ENCODE results near the gene RPUSD1. TPM values are rescaled to one million over a fixed set of nuclear protein-coding genes. Genes with fewer than 3 reads are reported as not detected.

RPUSD1 gene
- total and polyA plus RNA-seq, 2 experiments from 2014 or later: 15.4 to 54.3 TPM

DNA sequence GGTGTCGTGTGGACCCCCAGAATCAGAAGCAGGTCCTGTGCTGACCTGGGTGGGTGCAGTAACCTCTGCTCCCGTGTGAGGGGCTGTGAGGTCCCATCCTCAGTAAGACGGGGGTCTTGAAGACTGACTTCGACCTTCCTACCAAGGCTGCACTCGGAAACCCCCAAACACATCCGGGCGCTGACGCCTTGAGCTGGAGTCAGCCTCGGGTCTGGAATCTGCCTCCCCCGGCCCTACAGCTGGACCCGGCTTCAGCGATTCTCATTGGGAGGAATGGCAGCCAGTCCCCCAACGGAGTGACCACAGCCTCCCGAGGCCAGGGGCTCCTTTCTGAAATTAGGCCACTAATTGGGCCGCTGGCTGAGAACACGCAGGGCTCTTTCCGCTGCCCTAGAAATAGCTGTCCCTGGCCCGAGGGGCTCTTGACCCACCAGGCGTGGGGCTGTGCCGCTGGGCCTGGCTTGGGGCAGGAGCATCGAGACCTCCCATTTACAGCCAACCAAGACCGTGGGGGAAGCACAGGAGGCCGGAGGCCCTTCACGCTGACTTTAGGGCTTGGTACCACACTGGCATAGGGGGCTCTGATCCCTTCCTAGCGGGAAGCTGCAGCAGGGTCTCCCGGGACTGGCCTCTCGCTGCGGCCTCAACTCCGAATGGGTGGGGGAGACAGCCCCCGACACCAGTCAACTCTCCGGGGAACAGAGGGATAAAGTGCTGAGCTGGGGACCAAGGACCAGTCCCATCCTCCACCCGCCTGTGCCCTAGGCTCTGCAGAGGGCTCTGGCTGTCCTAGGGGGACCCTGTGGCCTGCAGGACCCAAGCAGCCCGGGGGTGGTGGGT lies 15.0 kb upstream of the RPUSD1 start:
- Histone ChIP-seq H3K4me2 (ENCODE audit: unreplicated experiment) (no peak overlapping the region), H3K9me3 (ENCODE audit: low read depth) (no peaks in the 10 kb centered on the region), H3K4me1 (ENCODE audit: insufficient read depth) (no peaks in the 10 kb centered on the region), H3K27me3 (replicated peaks; ENCODE audit: insufficient read depth) (peaks cover 11% of the 10 kb centered on the region), H3K36me3 (ENCODE audit: low read depth) (no peaks in the 10 kb centered on the region), H2AFZ (no peak overlapping the region), H3K4me3 (no peak overlapping the region), H3K79me2 (ENCODE audit: insufficient read depth) (peaks cover 15% of the 10 kb centered on the region; the same call in 1 of the 2 replicates), H4K20me1 (ENCODE audit: insufficient read depth) (no peaks in the 10 kb centered on the region), H3K9ac (no peak overlapping the region), H3K27ac (no peak overlapping the region), H3K9me2 (ENCODE audit: insufficient read depth) (no peaks in the 10 kb centered on the region), H3F3A (ENCODE audit: insufficient read depth) (no peaks in the 10 kb centered on the region)
- 81% methylated on average over 33 of the region's 33 CpGs for WGBS, 2 experiments (ENCODE audit: low coverage in 1 of 2, low lambda C conversion rate in 2 of 2, missing lambda C conversion rate in 2 of 2)
- in situ Hi-C loops (cut with MboI): loop anchor here (25.0 kb wide), 1 partner anchor 259 kb away; the partner anchor contains the start of gene SSTR5
- TF ChIP-seq EZH2 (IDR thresholded peaks at IDR 0.05; ENCODE audit: insufficient read depth, poor library complexity, severe bottlenecking) (no peak), EZH2phosphoT487 (IDR thresholded peaks at IDR 0.05; ENCODE audit: insufficient read depth, low read depth) (no peak)
- no peak for DNase-seq

DNA sequence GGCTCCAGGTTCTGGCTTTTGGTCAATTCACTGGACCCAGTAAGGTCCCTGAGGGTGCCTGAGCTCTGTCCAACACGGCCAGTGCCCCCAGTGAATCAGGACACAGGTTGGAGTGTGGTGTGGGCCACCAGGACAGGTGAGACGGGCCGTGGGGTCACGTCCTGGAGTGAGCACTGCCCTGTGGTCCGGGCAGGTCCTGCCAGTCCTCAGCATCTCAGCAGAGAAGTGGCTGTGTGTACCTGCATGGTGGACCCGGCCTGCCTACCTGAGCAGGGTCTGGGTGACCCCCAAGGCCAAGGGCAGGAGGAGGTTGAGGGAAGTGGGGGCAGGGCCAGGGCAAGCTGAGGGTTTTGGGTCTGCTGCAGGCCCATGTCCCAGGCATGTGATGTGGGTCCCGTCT lies 14.3 kb upstream of the RPUSD1 start:
- Histone ChIP-seq H2AFZ (no peak overlapping the region), H3K9me2 (ENCODE audit: insufficient read depth) (no peaks in the 10 kb centered on the region), H3K4me3 (no peak overlapping the region), H3K79me2 (ENCODE audit: insufficient read depth) (peaks cover 12% of the 10 kb centered on the region; the same call in 1 of the 2 replicates), H3F3A (ENCODE audit: insufficient read depth) (no peaks in the 10 kb centered on the region), H3K27me3 (replicated peaks; ENCODE audit: insufficient read depth) (peaks cover 11% of the 10 kb centered on the region), H3K4me2 (ENCODE audit: unreplicated experiment) (no peak overlapping the region), H3K9me3 (ENCODE audit: low read depth) (no peaks in the 10 kb centered on the region), H3K9ac (no peak overlapping the region), H3K27ac (no peak overlapping the region), H3K4me1 (ENCODE audit: insufficient read depth) (no peaks in the 10 kb centered on the region), H3K36me3 (ENCODE audit: low read depth) (no peaks in the 10 kb centered on the region), H4K20me1 (ENCODE audit: insufficient read depth) (no peaks in the 10 kb centered on the region)
- in situ Hi-C loops (cut with MboI): loop anchor here (25.0 kb wide), 1 partner anchor 260 kb away; the partner anchor contains the start of gene SSTR5
- DNase-seq: no peak
- WGBS, 2 experiments (ENCODE audit: low coverage in 1 of 2, low lambda C conversion rate in 2 of 2, missing lambda C conversion rate in 2 of 2): 70 to 82% methylated on average over 7 of the region's 7 CpGs
- TF ChIP-seq EZH2 (IDR thresholded peaks at IDR 0.05; ENCODE audit: insufficient read depth, poor library complexity, severe bottlenecking) (no peak), EZH2phosphoT487 (IDR thresholded peaks at IDR 0.05; ENCODE audit: insufficient read depth, low read depth) (no peak)

- no peaks in the 10 kb centered on the region for H3F3A ChIP-seq (ENCODE audit: insufficient read depth)
- no peak overlapping the region for H3K9ac ChIP-seq
- H3K4me3 ChIP-seq: no peak overlapping the region
- H3K9me3 ChIP-seq (ENCODE audit: low read depth): no peaks in the 10 kb centered on the region
- no peak overlapping the region for H2AFZ ChIP-seq
- H3K27ac ChIP-seq: no peak overlapping the region
- H3K4me2 ChIP-seq (ENCODE audit: unreplicated experiment): no peak overlapping the region
- DNase-seq: no peak
- H3K36me3 ChIP-seq (ENCODE audit: low read depth): no peaks in the 10 kb centered on the region
- peaks cover 11% of the 10 kb centered on the region for H3K27me3 ChIP-seq (replicated peaks; ENCODE audit: insufficient read depth)
- no peaks in the 10 kb centered on the region for H3K9me2 ChIP-seq (ENCODE audit: insufficient read depth)
- H3K4me1 ChIP-seq (ENCODE audit: insufficient read depth): no peaks in the 10 kb centered on the region
- 46 to 57% methylated on average over 19 to 21 of the region's 22 CpGs for WGBS, 2 experiments (ENCODE audit: low coverage in 1 of 2, low lambda C conversion rate in 2 of 2, missing lambda C conversion rate in 2 of 2)
- no peak for TF ChIP-seq EZH2phosphoT487 (IDR thresholded peaks at IDR 0.05; ENCODE audit: insufficient read depth, low read depth)
- TF ChIP-seq EZH2 (IDR thresholded peaks at IDR 0.05; ENCODE audit: insufficient read depth, poor library complexity, severe bottlenecking): no peak
- in situ Hi-C loops (cut with MboI): loop anchor here (25.0 kb wide), 1 partner anchor 261 kb away; the partner anchor contains the start of gene SSTR5
- H3K79me2 ChIP-seq (ENCODE audit: insufficient read depth): peaks cover 7% of the 10 kb centered on the region; the same call in 1 of the 2 replicates
- no peaks in the 10 kb centered on the region for H4K20me1 ChIP-seq (ENCODE audit: insufficient read depth)
Measured at GRCh38 chr16:801584-802363, 13.6 kb upstream of the RPUSD1 start.

GRCh38 chr16:800834-801511 lies 12.8 kb upstream of the RPUSD1 start:
- Histone ChIP-seq H3K4me2 (ENCODE audit: unreplicated experiment) (no peak overlapping the region), H2AFZ (no peak overlapping the region), H3K4me1 (ENCODE audit: insufficient read depth) (no peaks in the 10 kb centered on the region), H3K9me2 (ENCODE audit: insufficient read depth) (no peaks in the 10 kb centered on the region), H3K27ac (no peak overlapping the region), H4K20me1 (ENCODE audit: insufficient read depth) (no peaks in the 10 kb centered on the region), H3K4me3 (no peak overlapping the region), H3K9me3 (ENCODE audit: low read depth) (no peaks in the 10 kb centered on the region), H3F3A (ENCODE audit: insufficient read depth) (no peaks in the 10 kb centered on the region), H3K79me2 (ENCODE audit: insufficient read depth) (0 out of 2 replicates have a peak, but pooled peaks cover under 1% of the 10 kb centered on the region), H3K27me3 (replicated peaks; ENCODE audit: insufficient read depth) (peaks cover 11% of the 10 kb centered on the region), H3K36me3 (ENCODE audit: low read depth) (no peaks in the 10 kb centered on the region), H3K9ac (no peak overlapping the region)
- TF ChIP-seq EZH2phosphoT487 (IDR thresholded peaks at IDR 0.05; ENCODE audit: insufficient read depth, low read depth) (no peak), EZH2 (IDR thresholded peaks at IDR 0.05; ENCODE audit: insufficient read depth, poor library complexity, severe bottlenecking) (no peak)
- in situ Hi-C loops (cut with MboI): loop anchor here (25.0 kb wide), 1 partner anchor 261 kb away; the partner anchor contains the start of gene SSTR5
- WGBS, 2 experiments (ENCODE audit: low coverage in 1 of 2, low lambda C conversion rate in 2 of 2, missing lambda C conversion rate in 2 of 2): 0 to 18% methylated on average over 3 to 17 of the region's 17 CpGs
- DNase-seq: no peak

All from GM23248 (cell line).